ENCODE measurements around the gene TEP1.
"Not testable (repeated sequence)": the region's sequence is repeated elsewhere in the genome, so short reads cannot be mapped to it uniquely, and the experiment has no call there.

Gene TEP1

DNA sequence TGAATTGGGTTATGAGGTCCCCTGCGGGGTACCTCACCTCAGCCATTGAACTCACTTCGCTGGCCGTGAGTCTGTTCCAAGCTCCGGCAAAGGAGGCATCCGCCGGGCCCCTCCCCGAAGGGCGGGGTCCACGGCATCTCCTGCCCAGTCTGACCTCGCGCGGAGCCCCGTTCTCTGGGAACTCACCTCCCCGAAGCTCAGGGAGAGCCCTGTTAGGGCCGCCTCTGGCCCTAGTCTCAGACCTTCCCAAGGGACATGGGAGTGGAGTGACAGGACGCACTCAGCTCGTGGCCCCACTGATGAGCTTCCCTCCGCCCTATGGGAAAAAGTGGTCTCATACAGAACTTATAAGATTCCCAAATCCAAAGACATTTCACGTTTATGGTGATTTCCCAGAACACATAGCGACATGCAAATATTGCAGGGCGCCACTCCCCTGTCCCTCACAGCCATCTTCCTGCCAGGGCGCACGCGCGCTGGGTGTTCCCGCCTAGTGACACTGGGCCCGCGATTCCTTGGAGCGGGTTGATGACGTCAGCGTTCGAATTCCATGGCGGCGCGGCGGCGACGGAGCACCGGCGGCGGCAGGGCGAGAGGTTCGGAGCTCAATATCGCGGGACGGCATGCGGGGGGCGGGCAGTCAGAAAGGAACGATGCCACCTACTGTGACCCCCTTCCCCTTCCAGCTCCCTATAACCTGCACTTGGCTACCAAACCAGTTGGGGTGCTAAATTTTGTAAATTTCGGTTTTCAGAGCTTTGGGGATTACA, 70.0 kb downstream of the TEP1 start, which contains the start of gene PARP2:
TSS of gene PARP2 (plus strand) at position 544 of the 770 bp plus-strand sequence. CDS start at position 551, 7 bp downstream.
- peak; percentile 89 to 91 for DNase-seq (ENCODE audit: low read depth in 2 of 2)

DNA sequence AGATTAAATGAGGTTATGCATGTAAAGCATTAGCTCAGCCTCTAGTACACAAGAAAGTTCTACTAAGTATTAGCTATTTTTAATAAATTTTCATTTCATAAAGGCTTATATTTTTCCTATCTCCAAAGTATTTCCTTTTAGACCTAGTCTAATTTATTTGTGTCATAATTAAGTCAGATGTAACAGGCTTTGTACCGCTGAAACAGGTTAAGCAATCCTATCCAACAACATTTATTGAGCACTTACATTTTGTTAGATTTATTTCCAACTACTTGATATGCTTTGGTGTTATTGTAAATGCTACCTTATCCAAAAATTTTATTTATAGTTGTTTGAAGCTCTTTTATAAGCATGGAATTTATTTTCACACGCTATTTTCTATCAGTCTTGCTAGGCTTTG, 71.7 kb downstream of the TEP1 start:
- DNase-seq (ENCODE audit: low read depth in 2 of 2) = no peak

DNA sequence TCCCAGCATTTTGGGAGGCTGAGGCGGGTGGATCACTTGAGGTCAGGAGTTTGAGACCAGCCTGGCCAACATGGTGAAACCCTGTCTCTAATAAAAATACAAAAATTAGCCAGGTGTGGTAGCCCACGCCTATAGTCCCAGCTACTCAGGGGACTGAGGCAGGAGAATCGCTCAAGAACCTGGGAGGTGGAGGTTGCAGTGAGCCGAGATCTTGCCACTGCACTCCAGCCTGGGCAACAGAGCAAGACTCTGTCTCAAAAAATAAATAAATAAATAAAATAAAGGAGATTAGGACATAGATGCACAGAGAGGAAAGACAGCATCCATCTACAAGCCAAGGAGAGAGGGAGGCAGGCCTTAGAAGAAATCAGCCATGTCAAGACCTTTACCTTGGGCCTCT, 72.3 kb downstream of the TEP1 start:
- not testable (repeated sequence) for DNase-seq (ENCODE audit: low read depth in 2 of 2)

DNA sequence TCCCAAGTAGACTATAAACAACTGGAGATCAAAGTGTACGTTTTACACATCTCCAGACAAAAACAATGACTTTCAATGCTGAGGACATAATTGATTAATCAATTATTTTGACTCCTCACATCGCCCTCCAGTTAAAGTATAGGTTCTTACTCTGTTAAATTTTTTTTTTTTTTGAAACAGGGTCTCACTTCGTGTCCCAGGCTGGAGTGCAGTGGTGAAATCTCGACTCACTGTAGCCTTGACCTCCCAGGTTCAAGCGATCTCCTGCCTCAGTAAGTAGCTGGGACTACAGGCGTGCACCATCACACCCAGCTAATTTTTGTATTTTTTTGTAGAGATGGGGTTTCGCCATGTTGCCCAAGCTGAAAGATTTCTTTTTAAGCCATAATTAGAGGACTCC, 79.3 kb downstream of the TEP1 start:
- no peak for DNase-seq (ENCODE audit: low read depth in 2 of 2)

DNA sequence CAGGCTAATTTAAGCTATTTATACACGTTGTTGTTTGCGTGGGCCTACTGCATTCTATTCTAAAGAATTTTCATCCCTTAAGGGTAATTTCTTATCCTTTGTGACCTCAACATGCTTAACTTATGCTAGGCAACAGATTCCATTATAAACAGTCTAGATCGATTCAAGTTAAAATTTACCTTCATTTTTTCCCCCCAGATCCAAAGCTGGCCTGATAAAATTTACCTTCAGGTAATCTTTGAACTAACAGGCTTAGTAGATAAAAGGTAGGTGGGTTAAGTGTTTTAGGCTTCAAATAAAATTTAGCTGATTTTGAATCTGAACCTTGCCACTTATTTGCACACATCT, 79.8 kb downstream of the TEP1 start:
- no peak for DNase-seq (ENCODE audit: low read depth in 2 of 2)

DNA sequence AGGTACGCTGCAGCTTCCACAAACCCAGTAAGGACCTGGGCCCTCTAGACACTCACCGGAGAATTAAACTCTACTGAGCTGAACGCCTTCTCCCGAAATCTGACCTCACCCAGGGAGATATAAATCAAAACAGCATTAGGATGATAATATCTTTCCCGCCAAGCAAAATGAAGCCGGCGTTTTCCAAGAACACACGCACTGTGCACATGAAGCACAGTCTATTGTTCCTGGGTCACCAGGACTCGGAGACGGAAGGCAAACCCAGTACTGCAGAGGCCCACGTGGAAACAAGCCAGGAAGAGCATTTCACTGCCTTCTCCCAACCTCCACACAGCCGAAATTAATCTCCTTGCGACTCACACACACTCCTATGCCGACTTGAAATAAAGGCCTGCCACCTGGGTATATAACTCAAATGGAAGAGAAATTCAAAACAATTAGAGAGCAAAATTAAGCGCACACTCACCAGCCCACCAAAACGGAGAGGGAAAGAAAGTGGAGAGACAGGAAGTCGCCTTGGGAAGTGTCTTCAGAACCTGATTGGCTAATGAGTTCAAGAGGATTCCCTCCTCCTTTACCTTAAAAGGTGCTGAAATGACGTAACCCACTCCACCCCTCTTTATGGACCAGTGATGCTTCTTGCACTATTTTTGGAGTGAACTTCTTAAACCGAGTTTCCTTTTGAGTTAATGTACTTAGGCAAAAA, 80.4 kb downstream of the TEP1 start, which contains the start of gene CCNB1IP1:
TSS of gene CCNB1IP1 (minus strand) at position 492 of the 706 bp plus-strand sequence. CDS start 16,756 bp downstream, outside the sequence.
- peak; percentile 8 to 36 for DNase-seq (ENCODE audit: low read depth in 2 of 2)

DNA sequence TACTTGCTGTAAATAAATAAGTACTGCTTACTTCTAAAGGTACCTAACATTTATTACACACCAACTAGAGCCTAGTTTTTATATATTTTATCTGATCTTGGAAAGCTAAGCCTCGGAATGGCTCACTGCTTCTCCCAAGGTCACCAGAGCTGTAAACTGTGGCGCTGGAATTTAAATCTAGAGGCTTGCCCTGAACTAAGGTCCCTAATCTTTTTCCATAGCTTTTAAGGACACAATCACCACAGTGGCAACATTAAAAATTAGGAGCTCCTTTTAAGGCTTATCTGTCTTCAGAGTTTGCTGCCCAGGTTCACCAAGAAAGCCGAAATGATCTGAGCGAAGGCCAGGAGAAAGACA, 80.9 kb downstream of the TEP1 start:
- no peak for DNase-seq (ENCODE audit: low read depth in 2 of 2)

DNA sequence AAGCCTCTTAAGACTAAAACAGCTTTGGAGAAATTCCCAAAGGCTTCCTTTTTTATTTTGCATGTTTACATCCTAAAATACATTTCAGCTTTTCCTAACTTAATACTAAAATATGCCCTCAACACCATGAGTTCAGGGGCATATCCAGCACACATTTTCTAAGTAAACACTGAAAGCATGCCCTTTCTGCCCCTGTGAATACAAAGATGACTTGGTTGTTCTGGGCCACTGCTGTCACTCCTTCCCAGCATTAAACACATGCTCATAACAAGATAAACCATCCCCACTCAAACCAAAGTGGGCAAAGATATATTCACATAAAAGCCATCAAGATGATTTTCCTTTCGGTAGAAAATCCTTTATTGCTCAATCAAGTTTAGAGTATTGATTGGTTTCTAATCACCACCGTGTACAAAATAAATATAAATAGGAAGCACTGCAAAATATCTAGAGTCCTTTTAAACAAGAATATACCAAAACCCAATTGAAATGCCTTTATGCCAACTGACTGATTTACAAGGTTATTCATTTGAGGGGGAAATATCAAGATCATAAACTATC, 82.2 kb downstream of the TEP1 start:
- no peak for DNase-seq (ENCODE audit: low read depth in 2 of 2)

DNA sequence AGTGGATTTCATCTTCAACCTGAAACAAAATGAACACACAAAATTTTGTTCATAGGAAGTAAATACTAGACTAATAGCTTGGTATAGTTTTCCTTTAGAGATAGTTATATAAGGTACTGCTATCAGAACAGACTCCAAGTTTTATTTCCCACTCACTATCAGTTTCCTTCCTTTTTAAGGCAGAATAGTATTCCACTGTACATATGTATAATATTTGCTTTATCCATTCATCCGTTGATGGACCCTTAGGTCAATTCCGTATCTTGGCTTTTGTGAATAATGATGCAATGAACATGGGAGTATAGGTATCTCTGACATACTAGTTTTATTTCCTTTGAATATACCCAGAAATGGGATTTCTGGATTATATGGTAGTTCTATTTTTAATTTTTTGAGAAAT, 83.9 kb downstream of the TEP1 start:
- no peak for DNase-seq (ENCODE audit: low read depth in 2 of 2)

DNA sequence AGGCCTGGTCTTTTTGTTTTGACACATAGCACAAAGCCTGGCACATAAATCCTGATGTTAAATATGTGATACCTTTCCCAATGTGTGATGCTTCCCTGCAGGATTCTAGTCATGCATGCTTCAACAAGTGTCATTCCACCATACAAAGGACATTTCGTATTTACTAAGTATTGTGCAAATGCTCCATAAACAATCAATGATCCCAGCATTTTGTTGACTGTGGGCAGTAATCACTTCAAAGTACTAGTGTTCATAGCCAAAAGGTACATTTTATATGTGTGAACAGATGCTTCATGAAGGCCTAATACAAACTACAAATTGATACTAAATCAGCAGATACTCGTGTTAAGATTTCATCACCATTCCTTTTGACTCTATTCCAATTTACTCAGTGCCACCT, 84.6 kb downstream of the TEP1 start:
- no peak for DNase-seq (ENCODE audit: low read depth in 2 of 2)

DNA sequence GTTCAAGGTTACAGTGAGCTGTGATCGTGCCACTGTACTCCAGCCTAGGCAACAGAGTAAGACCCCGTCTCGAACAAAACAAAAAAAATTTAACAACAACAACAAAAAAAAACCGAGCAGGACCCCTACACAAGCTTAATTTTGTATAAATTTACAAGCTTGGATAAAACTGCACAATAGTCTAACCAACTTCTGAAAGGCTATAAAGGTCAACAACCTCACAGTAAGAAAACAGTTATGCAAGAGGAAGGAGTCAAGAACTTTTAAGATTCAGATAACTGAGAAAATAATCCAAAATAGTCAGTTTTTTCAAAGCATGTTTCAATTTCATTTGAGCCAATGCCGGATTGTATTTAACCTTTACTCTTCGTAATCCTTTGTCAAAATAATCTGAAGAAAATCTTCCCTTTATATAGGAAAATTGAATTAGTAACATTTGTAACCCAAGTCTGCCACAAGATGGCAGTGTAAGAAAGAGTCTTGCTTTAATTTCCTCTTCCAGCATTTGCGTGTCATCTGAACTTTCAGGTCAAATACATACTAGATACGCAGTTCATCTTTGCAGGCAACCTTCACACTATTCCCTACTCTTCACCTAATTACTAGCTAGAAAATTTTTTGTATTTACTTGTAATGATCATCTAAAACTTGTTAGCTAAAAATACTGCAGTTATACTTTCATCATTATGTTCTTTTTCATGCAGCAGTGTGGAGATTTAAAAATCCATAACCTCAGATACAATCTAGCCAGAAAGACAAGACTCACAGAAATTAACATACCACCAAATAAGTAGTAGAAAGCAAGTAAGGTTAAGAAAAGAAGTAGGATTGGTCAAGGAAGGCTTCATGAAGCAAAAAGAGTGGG, 86.1 kb downstream of the TEP1 start:
- peak in 1 of 2 donors; percentile 37 for DNase-seq (ENCODE audit: low read depth in 2 of 2)

DNA sequence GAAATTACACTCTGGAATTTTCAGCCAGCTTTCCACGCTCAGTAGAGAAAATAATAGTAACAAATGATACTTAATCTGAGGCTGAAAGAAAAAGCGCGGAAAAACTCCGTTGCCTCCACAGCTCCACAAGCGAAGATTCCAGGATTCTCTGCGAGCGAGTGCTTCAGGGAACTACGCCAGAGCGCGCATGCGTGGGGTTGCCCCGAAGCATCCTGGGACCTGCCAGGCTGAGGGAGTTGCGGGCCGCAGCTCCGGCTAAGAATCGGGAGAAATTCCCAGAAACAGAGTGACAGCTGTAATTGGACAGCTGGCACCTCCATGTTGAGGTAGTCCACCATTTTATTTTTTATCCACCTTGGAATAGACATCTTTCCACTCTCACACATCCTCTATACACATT, 95.6 kb downstream of the TEP1 start:
- no peak for DNase-seq (ENCODE audit: low read depth in 2 of 2)

Measured in activated CD4-positive, alpha-beta T cell treated with anti-CD3 and anti-CD28 coated beads for 24 hours (primary cell).